Hepatocyte (in vitro differentiated cells): Measurements from ENCODE around the gene HK3. TPM values are rescaled to one million over a fixed set of nuclear protein-coding genes. Genes with fewer than 3 reads are reported as not detected.

Experiments used
- DNase-seq: peaks from one replicate; pipeline ENCODE4 v3.0.0-alpha.2; 2016; ENCODE audit warnings: low spot score
- H2AFZ ChIP-seq: fragments of 200-600 bp; sonication (generic); 2 replicates; pipeline ENCODE4 v1.6.0; 2016; ENCODE audit warnings: antibody characterized with exemption, mild to moderate bottlenecking
- H3K27ac ChIP-seq: fragments of 200-600 bp; sonication (generic); 2 replicates; pipeline ENCODE4 v1.5.1; 2016; ENCODE audit warnings: mild to moderate bottlenecking
- H3K27me3 ChIP-seq: fragments of 200-600 bp; sonication (generic); 2 replicates; pipeline ENCODE4 v1.6.1; 2016
- H3K36me3 ChIP-seq: fragments of 200-600 bp; sonication (generic); replicated peaks from 2 replicates; pipeline ENCODE4 v1.5.1; 2016; ENCODE audit warnings: low read depth; ENCODE audit not compliant: insufficient read depth
- H3K4me1 ChIP-seq: fragments of 200-600 bp; sonication (generic); 2 replicates; pipeline ENCODE4 v1.5.1; 2016; ENCODE audit warnings: mild to moderate bottlenecking, moderate library complexity; ENCODE audit not compliant: insufficient read depth
- H3K4me2 ChIP-seq: fragments of 200-600 bp; sonication (generic); 2 replicates; pipeline ENCODE4 v1.6.0; 2016
- H3K4me3 ChIP-seq: fragments of 200-600 bp; sonication (generic); 2 replicates; pipeline ENCODE4 v1.5.1; 2016; ENCODE audit warnings: mild to moderate bottlenecking
- H3K79me2 ChIP-seq: fragments of 200-600 bp; sonication (generic); 2 replicates; pipeline ENCODE4 v1.6.0; 2017; ENCODE audit warnings: mild to moderate bottlenecking
- H3K9me2 ChIP-seq: fragments of 200-600 bp; sonication (generic); replicated peaks from 2 replicates; pipeline ENCODE4 v1.6.0; 2017; ENCODE audit warnings: mild to moderate bottlenecking; ENCODE audit not compliant: insufficient read depth
- H3K9me3 ChIP-seq: fragments of 200-600 bp; sonication (generic); 2 replicates; pipeline ENCODE4 v1.5.1; 2016; ENCODE audit warnings: low read depth, mild to moderate bottlenecking
- H4K20me1 ChIP-seq: fragments of 200-600 bp; sonication (generic); 2 replicates; pipeline ENCODE4 v1.6.0; 2016; ENCODE audit warnings: mild to moderate bottlenecking; ENCODE audit not compliant: insufficient read depth, poor library complexity, severe bottlenecking
- EZH2 ChIP-seq: fragments of 200-600 bp; sonication (generic); IDR thresholded peaks from 2 replicates; pipeline ENCODE4 v1.6.1; 2016; ENCODE audit warnings: antibody characterized with exemption, mild to moderate bottlenecking, borderline replicate concordance
- EZH2phosphoT487 ChIP-seq: fragments of 200-600 bp; sonication (generic); IDR thresholded peaks from one replicate; pipeline ENCODE4 v1.6.1; 2018; ENCODE audit warnings: antibody characterized with exemption, mild to moderate bottlenecking, low read depth, moderate library complexity; ENCODE audit not compliant: unreplicated experiment, severe bottlenecking
- WGBS: methylation state at CpG from one replicate; pipeline ENCODE4 v1.1.6; 2016; ENCODE audit warnings: low lambda C conversion rate; ENCODE audit errors: missing lambda C conversion rate; 5-methylcytosine and 5-hydroxymethylcytosine counted together
- polyA plus RNA-seq: library from polyadenylated mRNA; unstranded; fragments of >200 nt; fragmentation: Nextera tagmentation; extraction: Ambion mirVana; gene quantifications from 2 replicates; pipeline ENCODE4 v1.2.1, GENCODE V29; 2016
- total RNA-seq: library from RNA; depleted of rRNA; stranded (reverse); fragments of >200 nt; gene quantifications from 2 replicates; pipeline ENCODE4 v1.2.3, GENCODE V29; 2014
- TF ChIP-seq, protein P1 (sequence below): fragments of 200-600 bp; sonication (generic); IDR thresholded peaks from 2 replicates; pipeline ENCODE4 v1.5.1; 2016; ENCODE audit warnings: antibody characterized with exemption, mild to moderate bottlenecking; ENCODE audit not compliant: poor library complexity

The HK3 gene
- total and polyA plus RNA-seq, 2 experiments from 2014 or later: 0.73 TPM; not detected in 1

DNA sequence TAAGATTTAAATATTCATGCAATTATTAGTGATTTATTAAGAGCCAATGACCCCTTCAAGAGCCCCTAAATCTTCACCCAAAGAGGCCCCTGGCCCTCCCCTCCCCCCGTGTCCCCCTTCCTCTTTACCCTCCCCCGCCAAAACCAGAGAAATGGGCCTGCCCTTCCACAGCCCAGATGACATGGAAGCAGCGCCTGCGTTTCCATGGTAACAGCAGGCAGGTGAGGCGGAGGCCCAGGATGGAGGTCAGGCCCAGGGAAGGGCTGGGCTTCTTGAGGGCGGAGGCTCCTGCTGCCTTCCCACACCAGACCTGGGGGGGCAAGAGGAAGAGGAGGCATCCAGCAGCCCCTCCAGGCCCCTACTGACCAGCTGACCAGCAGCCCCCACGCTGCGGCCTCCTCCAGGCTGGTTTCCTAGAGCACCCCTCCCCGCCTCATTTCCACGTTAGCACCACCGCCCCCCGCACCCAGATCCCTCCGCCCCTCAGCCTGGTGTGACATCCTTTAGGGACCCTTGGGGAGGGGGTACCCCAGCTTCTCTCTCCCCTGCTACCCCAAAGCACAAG, 51.3 kb downstream of the HK3 start:
- Histone ChIP-seq H3K79me2 (no peaks in the 10 kb centered on the region), H2AFZ (no peak overlapping the region), H3K9me3 (no peaks in the 10 kb centered on the region), H3K27me3 (no peaks in the 10 kb centered on the region), H4K20me1 (no peaks in the 10 kb centered on the region), H3K27ac (no peak overlapping the region), H3K4me2 (no peak overlapping the region), H3K36me3 (no peaks in the 10 kb centered on the region), H3K9me2 (no peaks in the 10 kb centered on the region), H3K4me1 (no peaks in the 10 kb centered on the region), H3K4me3 (no peak overlapping the region)
- no peak for TF ChIP-seq EZH2
- TF ChIP-seq EZH2phosphoT487: no peak
- TF ChIP-seq, protein P1, sequence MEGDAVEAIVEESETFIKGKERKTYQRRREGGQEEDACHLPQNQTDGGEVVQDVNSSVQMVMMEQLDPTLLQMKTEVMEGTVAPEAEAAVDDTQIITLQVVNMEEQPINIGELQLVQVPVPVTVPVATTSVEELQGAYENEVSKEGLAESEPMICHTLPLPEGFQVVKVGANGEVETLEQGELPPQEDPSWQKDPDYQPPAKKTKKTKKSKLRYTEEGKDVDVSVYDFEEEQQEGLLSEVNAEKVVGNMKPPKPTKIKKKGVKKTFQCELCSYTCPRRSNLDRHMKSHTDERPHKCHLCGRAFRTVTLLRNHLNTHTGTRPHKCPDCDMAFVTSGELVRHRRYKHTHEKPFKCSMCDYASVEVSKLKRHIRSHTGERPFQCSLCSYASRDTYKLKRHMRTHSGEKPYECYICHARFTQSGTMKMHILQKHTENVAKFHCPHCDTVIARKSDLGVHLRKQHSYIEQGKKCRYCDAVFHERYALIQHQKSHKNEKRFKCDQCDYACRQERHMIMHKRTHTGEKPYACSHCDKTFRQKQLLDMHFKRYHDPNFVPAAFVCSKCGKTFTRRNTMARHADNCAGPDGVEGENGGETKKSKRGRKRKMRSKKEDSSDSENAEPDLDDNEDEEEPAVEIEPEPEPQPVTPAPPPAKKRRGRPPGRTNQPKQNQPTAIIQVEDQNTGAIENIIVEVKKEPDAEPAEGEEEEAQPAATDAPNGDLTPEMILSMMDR: no peak
- no peak for DNase-seq
- WGBS: 84% methylated on average over 11 of the region's 13 CpGs

DNA sequence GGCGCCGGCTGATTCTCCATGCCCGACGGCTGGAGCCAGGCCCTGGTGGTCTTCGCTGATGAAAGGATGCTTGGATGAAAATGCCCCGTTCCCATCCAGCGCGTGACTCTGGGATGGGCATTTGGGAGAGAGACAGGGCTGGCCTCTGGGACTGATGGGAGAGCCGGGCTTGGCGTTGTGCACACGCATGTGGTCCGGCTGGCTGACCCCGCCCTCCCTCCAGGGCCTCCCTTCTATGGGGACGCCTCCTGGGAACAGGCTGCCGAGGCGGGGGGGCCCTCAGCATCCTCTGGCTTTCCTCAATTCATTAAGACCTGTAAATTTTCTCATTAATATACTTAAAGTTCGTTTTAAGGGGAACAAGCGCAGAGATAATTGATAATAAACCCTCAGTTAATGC, 52.0 kb downstream of the HK3 start:
- 90% methylated on average over 16 of the region's 18 CpGs for WGBS
- Histone ChIP-seq H3K4me1 (no peaks in the 10 kb centered on the region), H4K20me1 (no peaks in the 10 kb centered on the region), H3K4me3 (no peak overlapping the region), H3K9me2 (no peaks in the 10 kb centered on the region), H3K9me3 (no peaks in the 10 kb centered on the region), H3K27ac (no peak overlapping the region), H3K4me2 (no peak overlapping the region), H3K27me3 (no peaks in the 10 kb centered on the region), H3K36me3 (no peaks in the 10 kb centered on the region), H3K79me2 (no peaks in the 10 kb centered on the region), H2AFZ (no peak overlapping the region)
- DNase-seq: no peak
- no peak for TF ChIP-seq EZH2
- TF ChIP-seq, protein P1: no peak
- no peak for TF ChIP-seq EZH2phosphoT487

DNA sequence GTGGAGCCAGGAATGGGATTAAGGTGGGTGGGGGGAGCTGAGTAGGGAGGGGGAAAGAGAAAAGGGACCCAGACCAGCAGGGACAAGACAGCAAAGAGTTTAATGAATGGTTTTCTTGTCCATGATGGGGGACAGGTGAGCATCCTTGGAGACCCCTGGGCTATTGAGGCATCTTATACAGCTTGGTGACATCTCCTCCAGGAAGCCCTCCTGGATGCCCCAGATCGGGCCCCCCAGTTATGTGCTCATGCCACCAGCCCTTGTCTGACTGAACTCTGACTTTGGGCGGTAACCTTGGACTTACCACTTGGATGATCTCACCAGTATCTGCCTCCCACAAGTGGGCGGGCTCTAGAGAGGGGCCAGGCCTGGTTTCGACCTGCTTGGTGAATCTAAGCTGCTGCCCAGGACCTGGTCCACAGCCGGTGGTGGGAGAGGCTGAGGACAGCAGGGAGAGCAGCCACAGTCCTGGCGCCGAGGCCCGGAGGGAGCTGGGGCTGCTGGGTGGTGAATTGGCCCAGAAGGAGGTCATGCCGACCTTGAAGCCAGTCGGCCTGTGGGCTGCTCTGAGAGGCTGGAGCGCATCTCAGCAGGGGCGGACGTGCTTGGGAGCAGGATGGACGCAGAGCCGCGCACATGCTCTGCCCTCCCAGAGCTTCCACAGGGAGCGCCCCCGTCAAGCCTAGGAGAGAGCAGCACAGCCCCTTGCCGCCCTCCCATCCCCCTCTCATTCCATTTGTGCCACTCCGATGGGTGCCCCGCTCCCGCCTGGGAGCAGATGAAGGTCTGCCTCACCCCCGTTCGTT, 52.6 kb downstream of the HK3 start:
- Histone ChIP-seq H4K20me1 (no peaks in the 10 kb centered on the region), H3K4me2 (no peak overlapping the region), H3K36me3 (no peaks in the 10 kb centered on the region), H3K9me2 (no peaks in the 10 kb centered on the region), H3K4me1 (no peaks in the 10 kb centered on the region), H3K4me3 (no peak overlapping the region), H3K27me3 (no peaks in the 10 kb centered on the region), H3K79me2 (no peaks in the 10 kb centered on the region), H3K27ac (no peak overlapping the region), H2AFZ (no peak overlapping the region), H3K9me3 (no peaks in the 10 kb centered on the region)
- peak; percentile 26 for DNase-seq
- 84% methylated on average over 22 of the region's 24 CpGs for WGBS
- TF ChIP-seq EZH2 (no peak), EZH2phosphoT487 (no peak)

DNA sequence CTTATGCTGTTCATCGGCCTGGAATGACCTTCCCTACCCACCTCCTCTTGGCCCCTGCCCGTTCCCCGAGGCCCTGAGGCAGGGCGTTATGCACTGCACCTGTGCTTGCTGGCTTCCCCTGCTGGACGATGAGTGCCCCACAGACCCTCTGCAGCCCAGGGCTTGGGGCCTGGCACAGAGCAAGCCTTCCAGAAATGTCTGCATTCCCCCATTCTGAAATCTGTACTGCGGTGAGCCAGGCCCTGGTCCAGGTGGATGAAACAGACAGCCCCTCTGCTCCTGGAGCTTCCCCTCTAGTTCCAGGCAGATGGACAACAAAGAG, 53.8 kb downstream of the HK3 start:
- no peaks in the 10 kb centered on the region for H4K20me1 ChIP-seq
- no peak overlapping the region for H2AFZ ChIP-seq
- H3K27ac ChIP-seq: no peak overlapping the region
- no peaks in the 10 kb centered on the region for H3K4me1 ChIP-seq
- no peak for DNase-seq
- H3K36me3 ChIP-seq: no peaks in the 10 kb centered on the region
- no peak overlapping the region for H3K4me2 ChIP-seq
- 76% methylated on average over 6 of the region's 6 CpGs for WGBS
- no peaks in the 10 kb centered on the region for H3K9me2 ChIP-seq
- no peaks in the 10 kb centered on the region for H3K9me3 ChIP-seq
- no peak overlapping the region for H3K4me3 ChIP-seq
- H3K27me3 ChIP-seq: no peaks in the 10 kb centered on the region
- TF ChIP-seq, protein P1: no peak
- TF ChIP-seq EZH2phosphoT487: no peak
- TF ChIP-seq EZH2: no peak
- no peaks in the 10 kb centered on the region for H3K79me2 ChIP-seq
